Right cardiac atrium (tissue), 5 donors: ENCODE results near the gene CYFIP2. TPM values are rescaled to one million over a fixed set of nuclear protein-coding genes. Genes with fewer than 3 reads are reported as not detected.
"Not testable (repeated sequence)": the region's sequence is repeated elsewhere in the genome, so short reads cannot be mapped to it uniquely, and the experiment has no call there.

Experiments
- ATAC-seq, 2 donors: fragments of 200-7000 bp; cut with Tn5 transposase; one replicate each; pipeline versions ENCODE4 v1.8.0 to v1.9.1; 2020; ENCODE audit warnings: moderate library complexity in 2 of 2, mild to moderate bottlenecking in 1 of 2
- DNase-seq, 3 donors: peaks; one replicate each; pipeline ENCODE4 v3.0.0-alpha.2; 2020
- H3K27ac ChIP-seq: one replicate; pipeline ENCODE4 v1.5.1; 2013; ENCODE audit warnings: mild to moderate bottlenecking, low read length, control low read depth, moderate library complexity
- H3K27me3 ChIP-seq: one replicate; pipeline ENCODE4 v1.6.1; 2013; ENCODE audit not compliant: control insufficient read depth, insufficient read depth
- H3K4me1 ChIP-seq: one replicate; pipeline ENCODE4 v1.6.1; 2013; ENCODE audit warnings: low read length; ENCODE audit not compliant: control insufficient read depth, insufficient read depth
- H3K4me3 ChIP-seq: one replicate; pipeline ENCODE4 v1.5.1; 2013; ENCODE audit warnings: low read length, control low read depth
- H3K9me3 ChIP-seq: one replicate; pipeline ENCODE4 v1.6.1; 2013; ENCODE audit warnings: low read length; ENCODE audit not compliant: control insufficient read depth
- WGBS: extraction: QIAGEN DNeasy Blood & Tissue Kit; methylation state at CpG from one replicate; pipeline ENCODE4 v1.1.7; 2013; 5-methylcytosine and 5-hydroxymethylcytosine counted together
- intact Hi-C, 4 donors: fragments of 100-400 bp; cut with DNase I; formaldehyde crosslinking; loops; one replicate each; pipeline versions ENCODE4 v1.11.0 to v1.14.0; 2022 to 2023
- polyA plus RNA-seq: library from polyadenylated mRNA; stranded (reverse); fragments of 200-250 nt; gene quantifications from one replicate; pipeline ENCODE4 v1.2.3, GENCODE V29; 2013
- total RNA-seq, 4 donors: library from RNA; stranded (reverse); fragmentation: NEBNext Ultra II Directional; extraction: Animal tissue kit (Norgen Biotek cat#: 25700); gene quantifications; one replicate each; pipeline ENCODE4 v1.2.1, GENCODE V29; 2021
- donor health status: healthy with polysubstance abuse.
- donor health status: DM: no; HTN: yes; CAD: no.
- donor health status: DM: no; HTN: no; CAD: no.
- donor health status: DM: no; HTN: yes; CAD: no; lungs with severe emphysema.
- donor health status: DM: yes; HTN: yes; CAD: no.

Gene CYFIP2
- total and polyA plus RNA-seq, 5 donors: 27.4 to 43.8 (median 36.7) TPM

GRCh38 chr5:157400741-157401495, 135.0 kb downstream of the CYFIP2 start:
- Histone ChIP-seq H3K4me1 (no peaks in the 10 kb centered on the region), H3K9me3 (no peaks in the 10 kb centered on the region), H3K4me3 (no peak overlapping the region), H3K27ac (no peak overlapping the region), H3K27me3 (no peaks in the 10 kb centered on the region)
- ATAC-seq (no peak), DNase-seq (no peak)
- intact Hi-C loops: no loop called here
- WGBS: 72% methylated on average over 5 of the region's 5 CpGs

- no peak overlapping the region for H3K27ac ChIP-seq
- ATAC-seq: no peak
- H3K4me1 ChIP-seq: no peaks in the 10 kb centered on the region
- H3K27me3 ChIP-seq: no peaks in the 10 kb centered on the region
- no peaks in the 10 kb centered on the region for H3K9me3 ChIP-seq
- intact Hi-C loops: no loop called here
- no peak overlapping the region for H3K4me3 ChIP-seq
- no peak for DNase-seq
Measured at GRCh38 chr5:157415838-157416237, 149.9 kb downstream of the CYFIP2 start.

- not testable (repeated sequence) for ATAC-seq
Measured at GRCh38 chr5:157419521-157419920, 153.6 kb downstream of the CYFIP2 start.

GRCh38 chr5:157429920-157430319, 164.0 kb downstream of the CYFIP2 start:
- not testable (repeated sequence) for H3K4me1 ChIP-seq, DNase-seq, H3K27me3 ChIP-seq, H3K9me3 ChIP-seq, ATAC-seq, H3K4me3 ChIP-seq, H3K27ac ChIP-seq
- intact Hi-C loops: loop anchor here (5.0 to 10.0 kb wide), 2 partner anchors 285 to 287 kb away; no protein-coding TSS in a partner anchor
- WGBS: 94% methylated on average over 5 of the region's 5 CpGs

More at GRCh38 chr5:157419521-157419920, 153.6 kb downstream of the CYFIP2 start:
- peak in 1 of 3 donors; percentile 59 for DNase-seq
- H3K4me1 ChIP-seq, intact Hi-C loops, H3K27me3 ChIP-seq, H3K4me3 ChIP-seq, H3K27ac ChIP-seq, H3K9me3 ChIP-seq: not testable (repeated sequence)
- WGBS: 97% methylated on average over 29 of the region's 30 CpGs

- Histone ChIP-seq H3K27me3 (no peaks in the 10 kb centered on the region), H3K9me3 (no peaks in the 10 kb centered on the region), H3K4me1 (no peaks in the 10 kb centered on the region), H3K27ac (no peak overlapping the region), H3K4me3 (no peak overlapping the region)
- intact Hi-C loops: loop anchor here (5.0 to 10.0 kb wide), 2 partner anchors 283 to 286 kb away; no protein-coding TSS in a partner anchor
- DNase-seq: no peak
- peak; percentile 84 to 86 for ATAC-seq
- WGBS: 34% methylated on average over 4 of the region's 4 CpGs
Measured at GRCh38 chr5:157431544-157432200, 165.7 kb downstream of the CYFIP2 start.

GRCh38 chr5:157434096-157434495, 168.2 kb downstream of the CYFIP2 start:
- Histone ChIP-seq H3K27me3 (no peaks in the 10 kb centered on the region), H3K9me3 (no peaks in the 10 kb centered on the region), H3K27ac (no peak overlapping the region), H3K4me1 (no peaks in the 10 kb centered on the region), H3K4me3 (no peak overlapping the region)
- ATAC-seq (no peak), DNase-seq (no peak)
- 91% methylated on average over 4 of the region's 4 CpGs for WGBS
- intact Hi-C loops: loop anchor here (5.0 to 10.0 kb wide), 2 partner anchors 281 to 283 kb away; no protein-coding TSS in a partner anchor

- H3K27ac ChIP-seq: no peak overlapping the region
- H3K27me3 ChIP-seq: no peaks in the 10 kb centered on the region
- intact Hi-C loops: no loop called here
- ATAC-seq: no peak
- WGBS: 47% methylated on average over 7 of the region's 7 CpGs
- H3K4me3 ChIP-seq: no peak overlapping the region
- DNase-seq: no peak
- H3K9me3 ChIP-seq: no peaks in the 10 kb centered on the region
- no peaks in the 10 kb centered on the region for H3K4me1 ChIP-seq
Measured at GRCh38 chr5:157443041-157443549, 177.2 kb downstream of the CYFIP2 start.

- no peak for DNase-seq
- Histone ChIP-seq H3K9me3 (no peaks in the 10 kb centered on the region), H3K27me3 (no peaks in the 10 kb centered on the region), H3K27ac (no peak overlapping the region), H3K4me3 (no peak overlapping the region), H3K4me1 (no peaks in the 10 kb centered on the region)
- no peak for ATAC-seq
- 72% methylated on average over 4 of the region's 4 CpGs for WGBS
- intact Hi-C loops: no loop called here
Measured at GRCh38 chr5:157444224-157444623, 178.3 kb downstream of the CYFIP2 start.

Other genes with a start within 250 kb of the CYFIP2 start
- not detected for gene HAVCR1, start 207.0 kb upstream of the CYFIP2 start, total RNA-seq
- gene HAVCR1, start 207.0 kb upstream of the CYFIP2 start, polyA plus RNA-seq: not detected
- 1 to 10 TPM; 4.7 to 5.2 (median 4.9) TPM for gene HAVCR2, start 157.1 kb upstream of the CYFIP2 start, total RNA-seq
- gene HAVCR2, start 157.1 kb upstream of the CYFIP2 start, polyA plus RNA-seq: 1.8 TPM
- gene MED7, start 123.3 kb upstream of the CYFIP2 start, total RNA-seq: 10 to 100 TPM in 3 of 4 donors, 1 to 10 TPM in 1; 9.6 to 10.6 (median 10.2) TPM
- gene MED7, start 123.3 kb upstream of the CYFIP2 start, polyA plus RNA-seq: 14.3 TPM
- gene GARIN3, start 99.9 kb upstream of the CYFIP2 start, total RNA-seq: not detected
- gene GARIN3, start 99.9 kb upstream of the CYFIP2 start, polyA plus RNA-seq: not detected
- gene ITK, start 85.3 kb upstream of the CYFIP2 start, total RNA-seq: 1 to 10 TPM in 1 of 4 donors, under 1 TPM in 3; 0.62 to 1.6 (median 0.84) TPM
- gene ITK, start 85.3 kb upstream of the CYFIP2 start, polyA plus RNA-seq: 0.34 TPM
- 1 to 10 TPM in 1 of 4 donors, under 1 TPM in 3; 0.23 to 1.0 (median 0.49) TPM for gene NIPAL4, start 194.1 kb downstream of the CYFIP2 start, total RNA-seq
- 0.16 TPM for gene NIPAL4, start 194.1 kb downstream of the CYFIP2 start, polyA plus RNA-seq